Parathyroid adenoma (tissue), 2 donors: Measurements from ENCODE around the gene OR8A1.

ENCODE experiments used
- H2AFZ ChIP-seq: fragments of 300-600 bp; sonication (generic); one replicate; pipeline ENCODE4 v1.7.0; 2017; ENCODE audit warnings: antibody characterized with exemption, mild to moderate bottlenecking
- H3K27ac ChIP-seq: fragments of 300-600 bp; sonication (generic); one replicate; pipeline ENCODE4 v1.7.0; 2017
- H3K27me3 ChIP-seq: fragments of 300-600 bp; sonication (generic); one replicate; pipeline ENCODE4 v1.7.0; 2017; ENCODE audit warnings: low read length; ENCODE audit not compliant: control insufficient read depth, insufficient read depth
- H3K36me3 ChIP-seq: fragments of 300-600 bp; sonication (generic); one replicate; pipeline ENCODE4 v1.7.0; 2017; ENCODE audit warnings: low read length; ENCODE audit not compliant: control insufficient read depth, insufficient read depth
- H3K4me1 ChIP-seq: fragments of 300-600 bp; sonication (generic); one replicate; pipeline ENCODE4 v1.7.0; 2017; ENCODE audit warnings: control low read depth
- H3K4me2 ChIP-seq: fragments of 300-600 bp; sonication (generic); one replicate; pipeline ENCODE4 v1.7.0; 2017; ENCODE audit warnings: low read length
- H3K4me3 ChIP-seq: fragments of 300-600 bp; sonication (generic); one replicate; pipeline ENCODE4 v1.7.0; 2017; ENCODE audit warnings: low read depth, low read length
- H3K79me2 ChIP-seq: fragments of 300-600 bp; sonication (generic); one replicate; pipeline ENCODE4 v1.7.0; 2017; ENCODE audit warnings: control low read depth
- H3K9ac ChIP-seq: fragments of 300-600 bp; sonication (generic); one replicate; pipeline ENCODE4 v1.7.0; 2017; ENCODE audit warnings: mild to moderate bottlenecking
- H3K9me3 ChIP-seq: fragments of 300-600 bp; sonication (generic); one replicate; pipeline ENCODE4 v1.7.0; 2017; ENCODE audit warnings: low read length; ENCODE audit not compliant: control insufficient read depth
- CTCF ChIP-seq: fragments of 300-600 bp; sonication (generic); IDR thresholded peaks from one replicate; pipeline ENCODE4 v1.7.0; 2017; ENCODE audit warnings: antibody characterized with exemption, mild to moderate bottlenecking
- donor health status: primary hyperparathyroidism.

OR8A1 gene

GRCh38 chr11:124610295-124610694, 40.5 kb downstream of the OR8A1 start:
- no peak overlapping the region for H3K4me2 ChIP-seq
- H3K27me3 ChIP-seq = no peaks in the 10 kb centered on the region

GRCh38 chr11:124611064-124611463, 41.3 kb downstream of the OR8A1 start, which contains the start of gene PANX3:
Gene PANX3 (plus strand): TSS chr11:124611428. CDS start chr11:124611557, 129 bp downstream.
- H3K36me3 ChIP-seq = no peaks in the 10 kb centered on the region
- no peak within 1 kb of the TSS for H3K9ac ChIP-seq
- no peak within 1 kb of the TSS for H3K27ac ChIP-seq
- H3K9me3 ChIP-seq = no peaks in the 10 kb centered on the region
- no peak for TF ChIP-seq CTCF
- H2AFZ ChIP-seq = no peak within 1 kb of the TSS
- no peak within 1 kb of the TSS for H3K4me3 ChIP-seq
- H3K4me1 ChIP-seq = no peaks in the 10 kb centered on the region
- no peaks in the 10 kb centered on the region for H3K27me3 ChIP-seq
- no peaks in the 10 kb centered on the region for H3K79me2 ChIP-seq
- no peak within 1 kb of the TSS for H3K4me2 ChIP-seq

More at GRCh38 chr11:124610295-124610694, 40.5 kb downstream of the OR8A1 start:
- no peak overlapping the region for H3K4me3 ChIP-seq
- no peaks in the 10 kb centered on the region for H3K79me2 ChIP-seq
- H3K27ac ChIP-seq = no peak overlapping the region
- no peak overlapping the region for H2AFZ ChIP-seq
- no peaks in the 10 kb centered on the region for H3K9me3 ChIP-seq
- no peaks in the 10 kb centered on the region for H3K4me1 ChIP-seq
- no peak overlapping the region for H3K9ac ChIP-seq
- no peak for TF ChIP-seq CTCF
- H3K36me3 ChIP-seq = no peaks in the 10 kb centered on the region

GRCh38 chr11:124612045-124612444, 42.2 kb downstream of the OR8A1 start:
- H3K27ac ChIP-seq = no peak overlapping the region
- no peaks in the 10 kb centered on the region for H3K9me3 ChIP-seq
- no peaks in the 10 kb centered on the region for H3K36me3 ChIP-seq
- H2AFZ ChIP-seq = no peak overlapping the region
- H3K79me2 ChIP-seq = no peaks in the 10 kb centered on the region
- H3K4me1 ChIP-seq = no peaks in the 10 kb centered on the region
- no peaks in the 10 kb centered on the region for H3K27me3 ChIP-seq
- TF ChIP-seq CTCF = no peak
- H3K4me2 ChIP-seq = no peak overlapping the region
- no peak overlapping the region for H3K9ac ChIP-seq
- no peak overlapping the region for H3K4me3 ChIP-seq

DNA sequence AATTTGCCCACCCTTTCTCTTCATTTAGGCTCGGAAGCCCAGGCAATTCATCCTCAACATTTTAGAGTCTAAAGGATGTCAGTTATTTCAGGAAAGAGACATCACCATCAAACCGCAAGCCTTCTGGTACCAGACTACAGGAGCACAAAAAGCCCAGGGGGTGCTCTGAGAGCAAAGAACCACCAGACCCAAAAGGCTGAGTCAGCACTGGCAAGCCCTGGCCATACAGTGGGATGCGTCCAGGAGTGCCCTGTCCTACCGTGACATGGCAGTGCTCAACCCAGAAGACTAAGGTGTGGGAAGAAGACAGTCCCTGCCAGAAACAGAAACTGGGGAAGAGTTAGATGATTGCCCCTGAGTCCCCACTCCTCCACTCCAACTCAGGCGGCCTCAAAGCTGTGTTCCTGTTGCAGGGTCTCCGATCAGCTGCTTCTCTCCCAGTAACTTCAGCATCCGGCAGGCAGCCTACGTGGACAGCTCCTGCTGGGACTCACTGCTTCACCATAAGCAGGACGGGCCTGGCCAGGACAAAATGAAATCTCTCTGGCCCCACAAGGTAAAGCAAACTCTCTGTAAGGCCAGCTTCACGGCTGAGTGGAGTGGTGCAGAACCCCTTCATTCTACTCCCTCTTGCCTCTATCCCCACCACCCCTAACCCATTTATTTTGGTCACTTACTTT, 42.9 kb downstream of the OR8A1 start:
- no peak overlapping the region for H3K27ac ChIP-seq
- no peaks in the 10 kb centered on the region for H3K36me3 ChIP-seq
- no peaks in the 10 kb centered on the region for H3K9me3 ChIP-seq
- H3K9ac ChIP-seq = no peak overlapping the region
- TF ChIP-seq CTCF = no peak
- no peak overlapping the region for H3K4me2 ChIP-seq
- no peak overlapping the region for H2AFZ ChIP-seq
- H3K4me3 ChIP-seq = no peak overlapping the region
- H3K4me1 ChIP-seq = no peaks in the 10 kb centered on the region
- no peaks in the 10 kb centered on the region for H3K27me3 ChIP-seq
- no peaks in the 10 kb centered on the region for H3K79me2 ChIP-seq

DNA sequence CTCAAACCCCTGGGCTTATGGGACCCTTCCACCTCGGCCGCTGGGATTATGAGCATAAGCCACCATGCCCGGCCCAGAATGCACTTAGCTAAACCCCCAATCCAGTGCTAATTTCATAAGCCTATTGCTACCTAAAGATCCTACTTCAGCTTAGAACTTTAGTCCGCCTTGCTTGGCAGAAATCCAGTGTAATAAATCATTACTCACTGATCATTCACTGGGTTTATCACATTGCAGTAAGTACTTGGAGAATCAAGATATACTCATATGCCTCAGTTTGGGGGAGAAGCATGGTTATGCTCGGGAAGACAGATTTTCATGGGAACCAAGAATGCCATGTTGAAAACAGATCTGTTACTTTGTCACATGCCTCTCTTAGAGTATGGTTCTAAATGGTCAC, 49.1 kb downstream of the OR8A1 start:
- H3K4me3 ChIP-seq = no peak overlapping the region
- no peak overlapping the region for H3K4me2 ChIP-seq
- no peak for TF ChIP-seq CTCF
- no peak overlapping the region for H2AFZ ChIP-seq
- H3K9ac ChIP-seq = no peak overlapping the region
- no peaks in the 10 kb centered on the region for H3K9me3 ChIP-seq
- no peaks in the 10 kb centered on the region for H3K36me3 ChIP-seq
- H3K4me1 ChIP-seq = peaks cover 6% of the 10 kb centered on the region
- no peak overlapping the region for H3K27ac ChIP-seq
- H3K79me2 ChIP-seq = no peaks in the 10 kb centered on the region
- H3K27me3 ChIP-seq = no peaks in the 10 kb centered on the region
